ENCODE data around the gene KLK7. TPM values are rescaled to one million over a fixed set of nuclear protein-coding genes. Genes with fewer than 3 reads are reported as not detected.
"Not testable (repeated sequence)": the region's sequence is repeated elsewhere in the genome, so short reads cannot be mapped to it uniquely, and the experiment has no call there.

KLK7 gene
- total and polyA plus RNA-seq, 10 of the 15 experiments (the other 5 are each of a cell fraction or from before 2014, with no cell fraction given) = not detected

DNA sequence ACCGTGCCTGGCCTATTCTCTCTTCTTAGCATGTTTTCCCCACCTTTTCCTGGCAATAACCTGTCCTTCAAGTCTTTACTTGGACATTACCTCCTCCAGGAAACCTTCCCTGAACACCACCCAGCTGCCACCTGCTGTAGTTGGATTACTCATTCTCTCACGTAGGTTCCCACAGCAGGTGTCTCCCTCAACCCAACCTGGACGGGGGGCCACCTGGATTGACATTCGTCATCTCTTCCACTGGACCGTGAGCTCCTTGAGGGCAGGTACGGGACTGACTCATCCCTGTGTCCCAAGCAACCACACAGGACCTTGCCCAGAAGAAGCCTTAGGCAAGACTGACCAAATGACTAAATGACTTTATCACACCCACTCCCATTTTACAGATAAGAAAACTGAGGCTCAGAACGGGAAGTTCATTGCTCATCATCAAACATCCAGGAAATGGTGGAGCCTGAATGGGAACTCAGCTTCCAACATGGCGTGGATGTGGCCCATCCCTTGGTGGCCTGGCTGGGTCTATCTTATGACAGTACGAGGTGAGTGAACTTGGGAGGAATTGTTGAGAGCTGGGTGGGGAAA lies 10.8 kb downstream of the KLK7 start:
- Histone ChIP-seq H3K27ac (ENCODE audit: control insufficient read depth, insufficient read depth) (no peak overlapping the region), H3K4me3 (no peak overlapping the region), H3K4me2 (ENCODE audit: control insufficient read depth, insufficient read depth) (no peak overlapping the region), H3K36me3 (ENCODE audit: control insufficient read depth in 2 of 2, insufficient read depth in 2 of 2, low read length in 1 of 2) (no peaks in the 10 kb centered on the region), H4K20me1 (ENCODE audit: control insufficient read depth, insufficient read depth) (no peaks in the 10 kb centered on the region), H2AFZ (ENCODE audit: control insufficient read depth, low read depth, low read length) (no peak overlapping the region), H3K4me1 (ENCODE audit: control insufficient read depth, insufficient read depth, low read length) (no peaks in the 10 kb centered on the region), H3K27me3 (replicated peaks in 1 of 2; ENCODE audit: control insufficient read depth in 2 of 2, insufficient read depth in 2 of 2, low read length in 1 of 2) (peaks cover 2% of the 10 kb centered on the region in 2 experiments; a peak in 2 of 4 replicates), H3K9me3 (replicated peaks; ENCODE audit: control insufficient read depth, insufficient read depth, low read length) (no peaks in the 10 kb centered on the region), H3K9ac (ENCODE audit: control insufficient read depth, insufficient read depth, low read length) (no peak overlapping the region), H3K79me2 (ENCODE audit: control insufficient read depth, insufficient read depth, low read length) (no peaks in the 10 kb centered on the region)
- SMC1A ChIA-PET (ENCODE audit: uncharacterized antibody, unreplicated experiment) = no interaction called here
- in situ Hi-C loops (cut with MboI) (no loop called here), intact Hi-C loops (cut with micrococcal nuclease; ENCODE audit: unreplicated experiment) (no loop called here)
- no TSS peak for BruUV-seq (replicated peaks)
- CTCF ChIA-PET = interaction anchor here (1.8 kb wide), 1 partner anchor 13 kb away, joined by 4 read pairs; no protein-coding TSS in a partner anchor
- ATAC-seq (no peak), FAIRE-seq (no peak), DNase-seq (ENCODE audit: low read depth, low spot score) (no peak)
- TF ChIP-seq MYC (IDR thresholded peaks at IDR 0.05; ENCODE audit: insufficient read depth, insufficient read length, insufficient replicate concordance, low read length, severe bottlenecking) = no peak
- TF ChIP-seq ZNF274 (IDR thresholded peaks at IDR 0.05; ENCODE audit: insufficient read depth, insufficient read length) = no peak
- TF ChIP-seq ZNF207 (IDR thresholded peaks at IDR 0.05; ENCODE audit: borderline replicate concordance) = no peak
- no peak for TF ChIP-seq ZNF217 (IDR thresholded peaks at IDR 0.05)
- TF ChIP-seq NFIC (IDR thresholded peaks at IDR 0.05; ENCODE audit: low read depth, low read length) = no peak
- no peak for TF ChIP-seq MYB (IDR thresholded peaks at IDR 0.05; ENCODE audit: borderline replicate concordance, low read depth, low read length)
- TF ChIP-seq SUZ12 (IDR thresholded peaks at IDR 0.05; ENCODE audit: unreplicated experiment) = no peak
- no peak for TF ChIP-seq HDGF (IDR thresholded peaks at IDR 0.05)
- TF ChIP-seq SUPT20H (IDR thresholded peaks at IDR 0.05; ENCODE audit: borderline replicate concordance, control insufficient read depth, low read depth, low read length) = no peak
- TF ChIP-seq, protein P1, sequence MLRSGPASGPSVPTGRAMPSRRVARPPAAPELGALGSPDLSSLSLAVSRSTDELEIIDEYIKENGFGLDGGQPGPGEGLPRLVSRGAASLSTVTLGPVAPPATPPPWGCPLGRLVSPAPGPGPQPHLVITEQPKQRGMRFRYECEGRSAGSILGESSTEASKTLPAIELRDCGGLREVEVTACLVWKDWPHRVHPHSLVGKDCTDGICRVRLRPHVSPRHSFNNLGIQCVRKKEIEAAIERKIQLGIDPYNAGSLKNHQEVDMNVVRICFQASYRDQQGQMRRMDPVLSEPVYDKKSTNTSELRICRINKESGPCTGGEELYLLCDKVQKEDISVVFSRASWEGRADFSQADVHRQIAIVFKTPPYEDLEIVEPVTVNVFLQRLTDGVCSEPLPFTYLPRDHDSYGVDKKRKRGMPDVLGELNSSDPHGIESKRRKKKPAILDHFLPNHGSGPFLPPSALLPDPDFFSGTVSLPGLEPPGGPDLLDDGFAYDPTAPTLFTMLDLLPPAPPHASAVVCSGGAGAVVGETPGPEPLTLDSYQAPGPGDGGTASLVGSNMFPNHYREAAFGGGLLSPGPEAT (IDR thresholded peaks at IDR 0.05; ENCODE audit: low read depth) = no peak
- TF ChIP-seq TAF1 (IDR thresholded peaks at IDR 0.05; ENCODE audit: borderline replicate concordance, low read depth, low read length) = no peak
- no peak for TF ChIP-seq ZBTB33 (IDR thresholded peaks at IDR 0.05)
- no peak for TF ChIP-seq ASH2L (IDR thresholded peaks at IDR 0.05; ENCODE audit: borderline replicate concordance, low read depth)
- TF ChIP-seq ZNF384 (IDR thresholded peaks at IDR 0.05; ENCODE audit: borderline replicate concordance, low read depth, low read length) = no peak
- RAD21 ChIA-PET (ENCODE audit: unreplicated experiment) = no interaction called here
- 12% methylated on average over 9 of the region's 9 CpGs for WGBS (ENCODE audit: insufficient coverage, insufficient replicate concordance, low lambda C conversion rate, missing lambda C conversion rate)
- POLR2A ChIA-PET = no interaction called here

- H3K4me3 ChIP-seq; CTCF ChIA-PET; intact Hi-C loops (cut with micrococcal nuclease; ENCODE audit: unreplicated experiment); BruUV-seq (replicated peaks); RAD21 ChIA-PET (ENCODE audit: unreplicated experiment); H3K36me3 ChIP-seq (ENCODE audit: control insufficient read depth in 2 of 2, insufficient read depth in 2 of 2, low read length in 1 of 2); ATAC-seq; H3K27me3 ChIP-seq (replicated peaks in 1 of 2; ENCODE audit: control insufficient read depth in 2 of 2, insufficient read depth in 2 of 2, low read length in 1 of 2); H4K20me1 ChIP-seq (ENCODE audit: control insufficient read depth, insufficient read depth); DNase-seq (ENCODE audit: low read depth, low spot score); H3K9ac ChIP-seq (ENCODE audit: control insufficient read depth, insufficient read depth, low read length); H3K9me3 ChIP-seq (replicated peaks; ENCODE audit: control insufficient read depth, insufficient read depth, low read length); SMC1A ChIA-PET (ENCODE audit: uncharacterized antibody, unreplicated experiment); H3K4me1 ChIP-seq (ENCODE audit: control insufficient read depth, insufficient read depth, low read length); H3K4me2 ChIP-seq (ENCODE audit: control insufficient read depth, insufficient read depth); H3K79me2 ChIP-seq (ENCODE audit: control insufficient read depth, insufficient read depth, low read length); H2AFZ ChIP-seq (ENCODE audit: control insufficient read depth, low read depth, low read length); H3K27ac ChIP-seq (ENCODE audit: control insufficient read depth, insufficient read depth); POLR2A ChIA-PET; in situ Hi-C loops (cut with MboI); FAIRE-seq: not testable (repeated sequence)
- 18% methylated on average over 2 of the region's 3 CpGs for WGBS (ENCODE audit: insufficient coverage, insufficient replicate concordance, low lambda C conversion rate, missing lambda C conversion rate)
These were observed 13.9 kb downstream of the KLK7 start for GRCh38 chr19:50969810-50970209.
